ENCODE results near the gene SDC1. TPM values are rescaled to one million over a fixed set of nuclear protein-coding genes. Genes with fewer than 3 reads are reported as not detected.

SDC1 gene
- total and polyA plus RNA-seq, 12 donors = 3.1 to 74.2 (median 18.0) TPM

DNA sequence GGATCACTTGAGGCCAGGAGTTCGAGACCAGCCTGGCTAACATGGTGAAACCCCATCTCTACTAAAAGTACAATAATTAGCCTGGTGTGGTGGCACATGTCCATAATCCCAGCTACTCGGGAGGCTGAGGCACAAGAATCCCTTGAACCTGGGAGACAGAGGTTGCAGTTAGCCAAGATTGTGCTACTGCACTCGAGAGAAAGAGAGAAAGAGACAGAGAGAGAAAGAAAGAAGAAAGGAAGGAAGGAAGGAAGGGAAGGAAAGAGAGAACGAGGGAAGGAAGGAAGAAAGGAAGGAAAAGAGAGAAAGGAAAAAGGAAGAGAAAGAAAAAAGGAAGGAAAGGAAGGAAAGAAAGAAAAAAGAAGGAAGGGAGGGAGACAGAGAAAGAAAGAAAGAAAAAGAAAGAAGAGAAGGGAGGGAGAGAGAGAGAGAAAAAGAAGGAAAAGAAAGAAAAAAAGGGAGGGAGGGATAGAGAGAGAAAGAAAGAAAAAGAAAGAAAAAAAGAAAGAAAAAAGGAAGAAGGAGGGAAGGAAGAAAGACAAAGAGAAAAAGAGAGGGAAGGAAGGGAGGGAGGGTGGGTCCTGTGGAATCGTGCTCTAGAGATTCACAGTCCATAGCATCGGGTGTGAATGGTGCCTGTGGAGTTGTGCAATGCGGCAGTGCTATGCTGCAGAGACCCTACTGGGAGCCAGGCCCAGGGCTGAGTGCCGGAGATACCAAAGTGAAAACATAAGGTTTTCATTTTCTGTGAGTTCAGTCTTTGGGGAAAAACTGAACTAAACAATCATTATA lies 4.6 kb upstream of the SDC1 start:
- intact Hi-C loops (cut with DNase I) = loop anchor here (5.0 kb wide), 3 partner anchors 52 to 117 kb away; no protein-coding TSS in a partner anchor
- DNase-seq = peak in 3 of 7 donors; percentile 3 to 15 (median 5)

GRCh38 chr2:20227894-20228505 lies 3.1 kb upstream of the SDC1 start:
- intact Hi-C loops (cut with DNase I) = loop anchor here (5.0 kb wide), 3 partner anchors 51 to 116 kb away; no protein-coding TSS in a partner anchor
- no peaks in the 10 kb centered on the region for H3K36me3 ChIP-seq (replicated peaks in 1 of 2)
- peaks cover 6% of the 10 kb centered on the region for H3K27me3 ChIP-seq
- no peaks in the 10 kb centered on the region for H3K9me3 ChIP-seq (replicated peaks in 1 of 3)
- TF ChIP-seq CTCF (IDR thresholded peaks at IDR 0.05) (no peak), POLR2A (IDR thresholded peaks at IDR 0.05) (no peak)
- no peak overlapping the region for H3K4me3 ChIP-seq
- peak in 3 of 7 donors; percentile 4 to 23 (median 16) for DNase-seq
- 80 to 88% (median 84%) methylated on average over 10 of the region's 10 CpGs for WGBS, 4 donors
- H3K4me1 ChIP-seq (replicated peaks in 1 of 2) = peaks cover 0 to 9% of the 10 kb centered on the region in 2 donors
- no peak overlapping the region for H3K27ac ChIP-seq

More for the DNA sequence above, 4.6 kb upstream of the SDC1 start:
- Histone ChIP-seq H3K27ac (no peak overlapping the region), H3K9me3 (replicated peaks in 1 of 3) (no peaks in the 10 kb centered on the region), H3K4me3 (no peak overlapping the region), H3K27me3 (peaks cover 6% of the 10 kb centered on the region), H3K4me1 (replicated peaks in 1 of 2) (no peaks in the 10 kb centered on the region), H3K36me3 (replicated peaks in 1 of 2) (no peaks in the 10 kb centered on the region)
- 79 to 83% (median 82%) methylated on average over 8 of the region's 8 CpGs for WGBS, 4 donors
- TF ChIP-seq POLR2A (IDR thresholded peaks at IDR 0.05) (no peak), CTCF (IDR thresholded peaks at IDR 0.05) (no peak)

DNA sequence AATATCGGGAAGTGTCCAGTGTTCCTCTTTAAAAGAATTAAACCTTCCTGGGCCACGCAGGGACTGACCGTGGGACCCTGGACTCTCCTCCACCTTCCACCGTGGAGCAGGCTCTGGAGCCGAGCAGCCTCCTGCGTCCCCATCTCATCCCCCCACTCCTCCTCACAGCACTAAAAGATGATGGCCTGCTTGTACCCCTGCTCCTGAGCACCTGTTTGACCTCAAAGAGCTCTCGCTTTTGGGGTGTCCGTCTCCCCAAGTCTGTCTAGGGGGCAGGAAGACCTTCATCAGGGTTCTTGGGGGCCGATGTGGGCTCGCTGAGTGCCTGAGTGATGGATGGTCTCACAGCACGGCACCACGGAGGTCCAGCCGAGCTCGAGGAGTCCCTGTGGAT lies 1.2 kb upstream of the SDC1 start:
- WGBS, 4 donors = 85 to 93% (median 90%) methylated on average over 12 to 14 of the region's 14 CpGs

More for the DNA sequence above, 1.2 kb upstream of the SDC1 start:
- Histone ChIP-seq H3K4me1 (replicated peaks in 1 of 2) (peaks cover 0 to 10% of the 10 kb centered on the region in 2 donors), H3K4me3 (no peak overlapping the region), H3K27me3 (peaks cover 6% of the 10 kb centered on the region), H3K27ac (no peak overlapping the region), H3K36me3 (replicated peaks in 1 of 2) (no peaks in the 10 kb centered on the region), H3K9me3 (replicated peaks in 1 of 3) (no peaks in the 10 kb centered on the region)
- intact Hi-C loops (cut with DNase I) = loop anchor here (5.0 kb wide), 3 partner anchors 49 to 114 kb away; no protein-coding TSS in a partner anchor
- TF ChIP-seq POLR2A (IDR thresholded peaks at IDR 0.05) (no peak), CTCF (IDR thresholded peaks at IDR 0.05) (no peak)
- no peak for DNase-seq
